ENCODE data around the gene KLHL29. TPM values are rescaled to one million over a fixed set of nuclear protein-coding genes. Genes with fewer than 3 reads are reported as not detected.

The KLHL29 gene
- total and polyA plus RNA-seq, 10 of the 15 experiments (the other 5 are each of a cell fraction or from before 2014, with no cell fraction given): 1.4 to 19.5 (median 6.1) TPM

- TF ChIP-seq ZBTB11 (CRISPR knock-in tag; IDR thresholded peaks at IDR 0.05): no peak
- TF ChIP-seq RBBP5 (conservative IDR thresholded peaks at IDR 0.05): no peak
Observed at GRCh38 chr2:23485841-23486683, 101.1 kb downstream of the KLHL29 start (continued).

GRCh38 chr2:23486684-23487075, 101.7 kb downstream of the KLHL29 start:
- H2AFZ ChIP-seq (ENCODE audit: control insufficient read depth, low read depth, low read length): no peak overlapping the region
- ChIA-PET POLR2A (no interaction called here), CTCF (no interaction called here), RAD21 (ENCODE audit: unreplicated experiment) (interaction anchor here (1.1 kb wide), 1 partner anchor 87 kb away, joined by 3 read pairs; no protein-coding TSS in a partner anchor), SMC1A (ENCODE audit: uncharacterized antibody, unreplicated experiment) (no interaction called here)
- no peaks in the 10 kb centered on the region; the same call in 1 of the 2 replicates for H4K20me1 ChIP-seq (ENCODE audit: control insufficient read depth, insufficient read depth)
- peaks cover 0 to 7% of the 10 kb centered on the region in 2 experiments; a peak in 2 of 4 replicates for H3K36me3 ChIP-seq (ENCODE audit: control insufficient read depth in 2 of 2, insufficient read depth in 2 of 2, low read length in 1 of 2)
- DNase-seq (ENCODE audit: low read depth, low spot score) (no peak), ATAC-seq (peak; percentile 29; the same call in 1 of the 3 replicates), FAIRE-seq (no peak)
- 69% methylated on average over 5 of the region's 5 CpGs for WGBS (ENCODE audit: insufficient coverage, insufficient replicate concordance, low lambda C conversion rate, missing lambda C conversion rate)
- H3K9me3 ChIP-seq (replicated peaks; ENCODE audit: control insufficient read depth, insufficient read depth, low read length): no peaks in the 10 kb centered on the region
- no peaks in the 10 kb centered on the region for H3K27me3 ChIP-seq (replicated peaks in 1 of 2; ENCODE audit: control insufficient read depth in 2 of 2, insufficient read depth in 2 of 2, low read length in 1 of 2)
- no TSS peak for BruUV-seq (replicated peaks)
- in situ Hi-C loops (cut with MboI): no loop called here
- no peak overlapping the region for H3K9ac ChIP-seq (ENCODE audit: control insufficient read depth, insufficient read depth, low read length)
- intact Hi-C loops (cut with micrococcal nuclease; ENCODE audit: unreplicated experiment): no loop called here
- no peak overlapping the region for H3K27ac ChIP-seq (ENCODE audit: control insufficient read depth, insufficient read depth)
- H3K4me3 ChIP-seq: no peak overlapping the region
- H3K4me2 ChIP-seq (ENCODE audit: control insufficient read depth, insufficient read depth): no peak overlapping the region
- peaks cover 12% of the 10 kb centered on the region for H3K4me1 ChIP-seq (ENCODE audit: control insufficient read depth, insufficient read depth, low read length)
- H3K79me2 ChIP-seq (ENCODE audit: control insufficient read depth, insufficient read depth, low read length): no peaks in the 10 kb centered on the region
- TF ChIP-seq CHD2 (IDR thresholded peaks at IDR 0.05; ENCODE audit: borderline replicate concordance, low read depth, low read length) (no peak), KDM1A (IDR thresholded peaks at IDR 0.05; ENCODE audit: borderline replicate concordance) (no peak), MEF2A (IDR thresholded peaks at IDR 0.05; ENCODE audit: insufficient read depth, low read depth, low read length) (no peak), POLR2AphosphoS2 (IDR thresholded peaks at IDR 0.05; ENCODE audit: low read depth, low read length) (no peak), BCL11A (IDR thresholded peaks at IDR 0.05; ENCODE audit: low read depth, low read length) (no peak), ZSCAN29 (IDR thresholded peaks at IDR 0.05) (no peak), HCFC1 (IDR thresholded peaks at IDR 0.05; ENCODE audit: low read length) (no peak), EZH2 (IDR thresholded peaks at IDR 0.05; ENCODE audit: borderline replicate concordance, control insufficient read depth, low read depth, low read length) (no peak), RFX5 (IDR thresholded peaks at IDR 0.05; ENCODE audit: low read depth, low read length) (no peak), ZNF384 (IDR thresholded peaks at IDR 0.05; ENCODE audit: borderline replicate concordance, low read depth, low read length) (no peak), NRF1 (conservative IDR thresholded peaks at IDR 0.05; ENCODE audit: low read depth, low read length) (no peak), USF2 (IDR thresholded peaks at IDR 0.05; ENCODE audit: borderline replicate concordance, low read depth, low read length) (no peak), PAX8 (IDR thresholded peaks at IDR 0.05) (no peak), BACH1 (IDR thresholded peaks at IDR 0.05; ENCODE audit: borderline replicate concordance) (no peak), ESRRA (IDR thresholded peaks at IDR 0.05; ENCODE audit: low read length) (no peak)
